MM.1S (cell line): ENCODE measurements around the gene TMCO4.

Experiments
- EZH2 ChIP-seq: fragments of 300-600 bp; sonication (generic); optimal IDR thresholded peaks from 2 replicates; pipeline ENCODE3; 2017; ENCODE audit warnings: low read depth, mild to moderate bottlenecking, antibody characterized with exemption, low read length, mixed read lengths
- EZH2phosphoT487 ChIP-seq: fragments of 300-600 bp; sonication (generic); IDR thresholded peaks from 2 replicates; pipeline ENCODE4 v1.6.1; 2018; ENCODE audit warnings: antibody characterized with exemption, low read length
- TF ChIP-seq, protein P1 (sequence below): fragments of 300-600 bp; sonication (generic); IDR thresholded peaks from 2 replicates; pipeline ENCODE4 v1.5.1; 2016; ENCODE audit warnings: antibody characterized with exemption, low read length, mixed read lengths

DNA sequence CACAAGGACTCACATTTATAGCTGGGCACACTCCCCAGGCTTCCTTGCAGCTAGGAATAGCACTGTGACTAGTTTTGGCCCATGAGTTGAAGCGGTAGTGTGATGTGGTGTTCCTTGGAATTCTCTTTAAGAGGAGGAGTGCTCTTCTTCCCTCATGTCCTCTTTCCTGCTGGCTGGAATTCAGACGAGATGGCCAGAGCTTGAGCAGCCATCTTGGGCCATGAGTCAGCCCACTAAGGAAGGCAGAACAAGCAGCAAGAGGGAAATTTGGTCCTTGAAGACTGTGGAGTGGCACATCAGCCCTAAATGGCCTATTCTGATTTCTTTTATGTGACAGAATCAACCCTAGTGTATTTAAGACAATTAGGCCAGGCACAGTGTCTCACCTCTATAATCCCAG lies 115.0 kb downstream of the TMCO4 start:
- TF ChIP-seq, protein P1, sequence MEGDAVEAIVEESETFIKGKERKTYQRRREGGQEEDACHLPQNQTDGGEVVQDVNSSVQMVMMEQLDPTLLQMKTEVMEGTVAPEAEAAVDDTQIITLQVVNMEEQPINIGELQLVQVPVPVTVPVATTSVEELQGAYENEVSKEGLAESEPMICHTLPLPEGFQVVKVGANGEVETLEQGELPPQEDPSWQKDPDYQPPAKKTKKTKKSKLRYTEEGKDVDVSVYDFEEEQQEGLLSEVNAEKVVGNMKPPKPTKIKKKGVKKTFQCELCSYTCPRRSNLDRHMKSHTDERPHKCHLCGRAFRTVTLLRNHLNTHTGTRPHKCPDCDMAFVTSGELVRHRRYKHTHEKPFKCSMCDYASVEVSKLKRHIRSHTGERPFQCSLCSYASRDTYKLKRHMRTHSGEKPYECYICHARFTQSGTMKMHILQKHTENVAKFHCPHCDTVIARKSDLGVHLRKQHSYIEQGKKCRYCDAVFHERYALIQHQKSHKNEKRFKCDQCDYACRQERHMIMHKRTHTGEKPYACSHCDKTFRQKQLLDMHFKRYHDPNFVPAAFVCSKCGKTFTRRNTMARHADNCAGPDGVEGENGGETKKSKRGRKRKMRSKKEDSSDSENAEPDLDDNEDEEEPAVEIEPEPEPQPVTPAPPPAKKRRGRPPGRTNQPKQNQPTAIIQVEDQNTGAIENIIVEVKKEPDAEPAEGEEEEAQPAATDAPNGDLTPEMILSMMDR: no peak
- TF ChIP-seq EZH2phosphoT487 (no peak), EZH2 (no peak)
